Measurements from ENCODE around the gene RCBTB1.

Gene RCBTB1

DNA sequence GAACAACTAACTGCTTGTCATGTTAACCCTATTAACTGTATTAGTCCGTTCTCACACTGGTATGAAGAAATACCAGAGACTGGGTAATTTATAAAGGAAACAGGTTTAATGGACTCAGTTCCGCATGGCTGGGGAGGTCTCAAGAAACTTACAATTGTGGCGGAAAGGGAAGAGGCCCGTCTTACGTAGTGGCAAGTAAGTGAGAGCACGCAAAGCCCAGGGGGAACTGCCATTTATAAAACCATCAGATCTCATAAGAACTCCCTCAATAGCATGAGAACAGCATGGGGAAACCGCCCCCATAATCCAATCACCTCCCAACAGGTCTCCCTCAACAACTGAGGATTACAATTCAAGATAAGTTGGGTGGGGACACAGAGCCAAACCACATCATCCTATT, 54.9 kb downstream of the RCBTB1 start:
- TF ChIP-seq, protein P1, sequence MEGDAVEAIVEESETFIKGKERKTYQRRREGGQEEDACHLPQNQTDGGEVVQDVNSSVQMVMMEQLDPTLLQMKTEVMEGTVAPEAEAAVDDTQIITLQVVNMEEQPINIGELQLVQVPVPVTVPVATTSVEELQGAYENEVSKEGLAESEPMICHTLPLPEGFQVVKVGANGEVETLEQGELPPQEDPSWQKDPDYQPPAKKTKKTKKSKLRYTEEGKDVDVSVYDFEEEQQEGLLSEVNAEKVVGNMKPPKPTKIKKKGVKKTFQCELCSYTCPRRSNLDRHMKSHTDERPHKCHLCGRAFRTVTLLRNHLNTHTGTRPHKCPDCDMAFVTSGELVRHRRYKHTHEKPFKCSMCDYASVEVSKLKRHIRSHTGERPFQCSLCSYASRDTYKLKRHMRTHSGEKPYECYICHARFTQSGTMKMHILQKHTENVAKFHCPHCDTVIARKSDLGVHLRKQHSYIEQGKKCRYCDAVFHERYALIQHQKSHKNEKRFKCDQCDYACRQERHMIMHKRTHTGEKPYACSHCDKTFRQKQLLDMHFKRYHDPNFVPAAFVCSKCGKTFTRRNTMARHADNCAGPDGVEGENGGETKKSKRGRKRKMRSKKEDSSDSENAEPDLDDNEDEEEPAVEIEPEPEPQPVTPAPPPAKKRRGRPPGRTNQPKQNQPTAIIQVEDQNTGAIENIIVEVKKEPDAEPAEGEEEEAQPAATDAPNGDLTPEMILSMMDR (IDR thresholded peaks at IDR 0.05; ENCODE audit: borderline replicate concordance, insufficient read depth, low read depth, low read length): no peak
- no peak overlapping the region for H3K4me3 ChIP-seq (ENCODE audit: low read depth, low read length)

- TF ChIP-seq, protein P1 (IDR thresholded peaks at IDR 0.05; ENCODE audit: borderline replicate concordance, insufficient read depth, low read depth, low read length): no peak
- no peak overlapping the region for H3K4me3 ChIP-seq (ENCODE audit: low read depth, low read length)
These were observed 57.2 kb downstream of the RCBTB1 start for GRCh38 chr13:49528161-49528560.

DNA sequence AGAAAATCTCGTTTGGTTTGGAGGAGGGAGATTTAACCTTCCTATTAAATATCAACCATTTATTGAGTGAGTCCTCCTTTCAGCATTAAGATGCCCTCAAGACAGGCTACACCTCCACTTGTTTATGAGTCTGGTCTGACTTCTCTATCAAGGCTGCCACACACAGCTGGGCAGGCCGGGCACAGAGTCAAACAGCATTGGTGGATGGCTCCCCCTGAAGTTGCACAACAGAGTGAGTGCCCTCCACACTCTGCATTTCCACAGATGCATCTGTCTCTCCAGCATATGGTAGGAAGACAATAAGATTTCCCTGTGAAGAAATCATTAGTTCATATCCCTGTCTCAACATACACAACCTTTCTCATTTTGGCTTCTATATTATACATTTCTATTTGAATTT, 58.2 kb downstream of the RCBTB1 start:
- TF ChIP-seq, protein P1 (IDR thresholded peaks at IDR 0.05; ENCODE audit: borderline replicate concordance, insufficient read depth, low read depth, low read length): no peak
- no peak overlapping the region for H3K4me3 ChIP-seq (ENCODE audit: low read depth, low read length)

GRCh38 chr13:49524740-49525501, 60.4 kb downstream of the RCBTB1 start:
- no peak overlapping the region for H3K4me3 ChIP-seq (ENCODE audit: low read depth, low read length)

DNA sequence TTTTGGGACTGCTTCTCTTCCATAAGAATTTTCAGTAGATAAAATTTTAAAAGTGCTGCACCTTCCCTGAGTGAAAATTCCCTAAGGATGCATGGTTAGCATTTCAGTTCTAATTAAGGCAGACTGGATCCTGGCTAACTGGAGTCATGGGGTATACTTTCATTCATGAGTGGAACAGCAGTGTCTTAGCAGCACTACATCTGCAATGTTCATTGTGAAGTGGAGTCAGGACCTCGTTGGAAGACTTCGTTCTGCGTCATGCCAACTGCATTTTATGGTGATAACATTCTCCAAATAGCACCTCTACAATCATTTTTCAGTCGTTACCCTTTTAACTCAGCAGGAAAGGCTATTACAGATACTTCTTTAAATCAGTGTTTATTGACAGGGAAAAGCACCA, 64.1 kb downstream of the RCBTB1 start:
- no peak overlapping the region for H3K4me3 ChIP-seq (ENCODE audit: low read depth, low read length)
- TF ChIP-seq, protein P1 (IDR thresholded peaks at IDR 0.05; ENCODE audit: borderline replicate concordance, insufficient read depth, low read depth, low read length): no peak

More at GRCh38 chr13:49524740-49525501, 60.4 kb downstream of the RCBTB1 start:
- TF ChIP-seq, protein P1 (IDR thresholded peaks at IDR 0.05; ENCODE audit: borderline replicate concordance, insufficient read depth, low read depth, low read length): no peak

DNA sequence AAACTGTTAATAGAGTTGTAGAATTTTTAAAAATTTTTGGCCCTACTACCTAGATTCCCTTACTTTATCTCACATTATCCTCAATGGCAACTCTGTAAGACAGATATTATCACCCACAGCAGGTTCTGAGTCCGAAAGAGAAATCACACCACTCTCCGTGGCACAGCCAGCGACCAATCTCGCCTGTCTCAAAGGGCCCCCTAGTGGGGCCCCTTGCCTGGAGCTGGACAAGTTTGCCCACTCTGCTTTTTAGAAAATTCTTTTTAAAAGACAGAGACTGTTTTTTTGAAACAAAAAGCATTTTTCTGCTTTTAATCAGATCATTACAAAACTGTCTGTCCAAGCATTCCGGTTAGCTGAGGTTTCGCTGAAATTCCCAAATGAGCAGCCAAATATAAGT, 67.9 kb downstream of the RCBTB1 start:
- no peak overlapping the region for H3K4me3 ChIP-seq (ENCODE audit: low read depth, low read length)
- TF ChIP-seq, protein P1 (IDR thresholded peaks at IDR 0.05; ENCODE audit: borderline replicate concordance, insufficient read depth, low read depth, low read length): peak; percentile 15; the same call in 1 of the 2 replicates

GRCh38 chr13:49516467-49516866, 68.9 kb downstream of the RCBTB1 start:
- TF ChIP-seq, protein P1 (IDR thresholded peaks at IDR 0.05; ENCODE audit: borderline replicate concordance, insufficient read depth, low read depth, low read length): no peak
- H3K4me3 ChIP-seq (ENCODE audit: low read depth, low read length): no peak overlapping the region
